CD4-positive, CD25-positive, alpha-beta regulatory T cell (primary cell): ENCODE measurements around the gene CCT7. TPM values are rescaled to one million over a fixed set of nuclear protein-coding genes. Genes with fewer than 3 reads are reported as not detected.

ENCODE experiments used
- ATAC-seq, 2 donors: fragments of 150-1000 bp; cut with Tn5 transposase; one replicate each; pipeline ENCODE4 v1.10.0; 2021; ENCODE audit warnings: low read depth in 2 of 2, moderate number of reproducible peaks in 2 of 2, moderate library complexity in 1 of 2
- DNase-seq, 3 donors: peaks; one replicate each; pipeline versions ENCODE4 v3.0.0 to v3.0.0-alpha.2; 2012 to 2022; ENCODE audit warnings: mixed read lengths in 1 of 3
- H3K27ac ChIP-seq: one replicate; pipeline ENCODE4 v1.7.0; 2013; ENCODE audit warnings: mild to moderate bottlenecking, low read length; ENCODE audit not compliant: insufficient read depth, poor library complexity, severe bottlenecking
- H3K27me3 ChIP-seq: one replicate; pipeline ENCODE4 v1.7.0; 2013; ENCODE audit warnings: low read length; ENCODE audit not compliant: control insufficient read depth, insufficient read depth
- H3K36me3 ChIP-seq: one replicate; pipeline ENCODE4 v1.7.0; 2013; ENCODE audit warnings: mild to moderate bottlenecking, low read length, moderate library complexity; ENCODE audit not compliant: control insufficient read depth, insufficient read depth
- H3K4me1 ChIP-seq: 2 replicates; pipeline ENCODE4 v1.7.0; 2013; ENCODE audit warnings: mild to moderate bottlenecking, low read length; ENCODE audit not compliant: insufficient read depth, control insufficient read depth, poor library complexity, severe bottlenecking
- H3K4me3 ChIP-seq: one replicate; pipeline ENCODE4 v1.7.0; 2013; ENCODE audit warnings: low read depth, mild to moderate bottlenecking, low read length, moderate library complexity
- H3K9me3 ChIP-seq, 2 experiments: 1 replicate in 1 of 2; 2 replicates in 1 of 2; pipeline ENCODE4 v1.7.0; 2013; ENCODE audit warnings: low read length in 2 of 2, mild to moderate bottlenecking in 1 of 2, moderate library complexity in 1 of 2; ENCODE audit not compliant: control insufficient read depth in 2 of 2
- H3K27ac Mint-ChIP-seq, 3 donors: one replicate each; pipeline ENCODE4 v1.8.0; 2020 to 2022; ENCODE audit warnings: mild to moderate bottlenecking in 3 of 3, mixed read lengths in 3 of 3, moderate library complexity in 2 of 3
- H3K27me3 Mint-ChIP-seq: one replicate; pipeline ENCODE4 v1.8.0; 2022; ENCODE audit warnings: mild to moderate bottlenecking, mixed read lengths
- H3K36me3 Mint-ChIP-seq: one replicate; pipeline ENCODE4 v1.8.0; 2020; ENCODE audit warnings: mixed read lengths
- H3K4me1 Mint-ChIP-seq, 4 donors: one replicate each; pipeline ENCODE4 v1.8.0; 2020 to 2022; ENCODE audit warnings: mixed read lengths in 4 of 4, mild to moderate bottlenecking in 1 of 4
- H3K4me3 Mint-ChIP-seq, 4 donors: one replicate each; pipeline ENCODE4 v1.8.0; 2020 to 2022; ENCODE audit warnings: mild to moderate bottlenecking in 4 of 4, mixed read lengths in 4 of 4, moderate library complexity in 3 of 4
- H3K9me3 Mint-ChIP-seq, 7 donors: one replicate each; pipeline ENCODE4 v1.8.0; 2020 to 2022; ENCODE audit warnings: mixed read lengths in 7 of 7, mild to moderate bottlenecking in 3 of 7, moderate library complexity in 2 of 7
- polyA plus RNA-seq, 4 donors: library from polyadenylated mRNA; unstranded; fragments of 300-500 nt; fragmentation: Illumina TruSeq; gene quantifications; one replicate each; pipeline ENCODE4 v1.2.3, GENCODE V29; 2021
- total RNA-seq: library from RNA; stranded (reverse); gene quantifications from one replicate; pipeline ENCODE4 v1.2.3, GENCODE V29; 2022

The CCT7 gene
- total and polyA plus RNA-seq, 5 donors from 2014 or later, result 114 to 287 (median 275) TPM

DNA sequence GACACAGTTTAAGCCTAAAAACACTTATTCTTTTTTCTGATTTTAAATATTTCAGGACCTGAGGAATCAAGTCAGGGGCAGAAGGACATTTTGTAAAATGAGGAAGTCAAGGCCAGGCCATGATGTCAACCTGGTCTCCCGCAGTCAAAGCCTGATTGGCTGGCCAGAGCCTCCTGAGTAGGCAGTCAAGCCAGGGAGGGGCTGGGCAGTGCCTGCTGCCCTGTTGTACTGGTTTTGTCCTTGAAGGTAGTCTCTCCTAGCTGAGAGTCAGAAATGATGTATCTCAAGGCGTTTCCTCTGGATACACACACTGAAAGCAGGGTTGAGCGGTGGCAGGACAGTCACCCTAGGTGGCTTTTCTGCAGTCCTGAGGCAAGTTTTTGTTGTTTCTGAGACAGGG, 19.8 kb downstream of the CCT7 start:
- no peak for ATAC-seq
- Histone ChIP-seq H3K9me3 (no peaks in the 10 kb centered on the region), H3K27me3 (no peaks in the 10 kb centered on the region), H3K4me3 (no peak overlapping the region), H3K27ac (no peak overlapping the region), H3K36me3 (peaks cover 53% of the 10 kb centered on the region), H3K4me1 (peaks cover 6% of the 10 kb centered on the region)
- H3K4me1 Mint-ChIP-seq, result peaks cover 0 to 7% (median 0%) of the 10 kb centered on the region in 4 donors
- no peak overlapping the region for H3K4me3 Mint-ChIP-seq
- H3K36me3 Mint-ChIP-seq, result peaks cover 18% of the 10 kb centered on the region
- no peaks in the 10 kb centered on the region for H3K9me3 Mint-ChIP-seq
- peak overlapping the region in 1 of 3 donors; percentile 15 for H3K27ac Mint-ChIP-seq
- no peaks in the 10 kb centered on the region for H3K27me3 Mint-ChIP-seq
- no peak for DNase-seq

DNA sequence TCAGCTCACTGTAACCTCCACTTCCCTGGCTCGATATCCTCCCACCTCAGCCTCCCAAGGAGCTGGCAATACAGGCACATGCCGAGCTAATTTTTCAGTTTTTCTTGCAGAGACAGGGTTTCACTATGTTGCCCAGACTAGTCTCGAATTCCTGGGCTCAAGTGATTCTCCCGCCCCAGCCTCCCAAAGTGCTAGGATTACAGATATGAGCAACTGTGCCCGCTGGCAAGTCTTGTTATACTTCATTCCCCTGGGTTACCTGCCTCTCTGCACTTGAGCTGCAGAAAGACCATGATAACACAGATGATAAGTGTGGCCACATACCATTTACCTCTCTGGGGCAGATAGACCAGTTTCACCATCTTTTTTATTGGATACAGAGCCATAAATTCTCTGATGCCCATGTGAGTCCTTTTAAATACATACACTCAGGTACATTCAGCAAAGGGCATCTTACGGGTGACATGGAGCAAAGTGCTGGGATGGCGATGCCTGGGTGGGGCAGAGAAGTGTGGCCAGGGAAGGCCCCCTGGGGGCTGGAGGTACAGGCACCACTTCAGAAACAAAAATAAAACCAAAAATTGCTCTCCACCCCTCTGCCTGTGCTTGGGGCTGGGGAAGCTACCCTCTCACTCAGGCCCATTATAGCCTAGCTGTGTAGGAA, 20.4 kb downstream of the CCT7 start:
- Mint-ChIP-seq H3K36me3 (peaks cover 16% of the 10 kb centered on the region), H3K4me3 (no peak overlapping the region), H3K27ac (peak overlapping the region in 1 of 3 donors; percentile 15), H3K27me3 (no peaks in the 10 kb centered on the region), H3K4me1 (peaks cover 0 to 7% (median 0%) of the 10 kb centered on the region in 4 donors), H3K9me3 (no peaks in the 10 kb centered on the region)
- H3K27me3 ChIP-seq, result no peaks in the 10 kb centered on the region
- no peaks in the 10 kb centered on the region for H3K9me3 ChIP-seq
- H3K36me3 ChIP-seq, result peaks cover 47% of the 10 kb centered on the region
- H3K27ac ChIP-seq, result no peak overlapping the region
- peaks cover 6% of the 10 kb centered on the region for H3K4me1 ChIP-seq
- no peak overlapping the region for H3K4me3 ChIP-seq
- DNase-seq (no peak), ATAC-seq (no peak)

DNA sequence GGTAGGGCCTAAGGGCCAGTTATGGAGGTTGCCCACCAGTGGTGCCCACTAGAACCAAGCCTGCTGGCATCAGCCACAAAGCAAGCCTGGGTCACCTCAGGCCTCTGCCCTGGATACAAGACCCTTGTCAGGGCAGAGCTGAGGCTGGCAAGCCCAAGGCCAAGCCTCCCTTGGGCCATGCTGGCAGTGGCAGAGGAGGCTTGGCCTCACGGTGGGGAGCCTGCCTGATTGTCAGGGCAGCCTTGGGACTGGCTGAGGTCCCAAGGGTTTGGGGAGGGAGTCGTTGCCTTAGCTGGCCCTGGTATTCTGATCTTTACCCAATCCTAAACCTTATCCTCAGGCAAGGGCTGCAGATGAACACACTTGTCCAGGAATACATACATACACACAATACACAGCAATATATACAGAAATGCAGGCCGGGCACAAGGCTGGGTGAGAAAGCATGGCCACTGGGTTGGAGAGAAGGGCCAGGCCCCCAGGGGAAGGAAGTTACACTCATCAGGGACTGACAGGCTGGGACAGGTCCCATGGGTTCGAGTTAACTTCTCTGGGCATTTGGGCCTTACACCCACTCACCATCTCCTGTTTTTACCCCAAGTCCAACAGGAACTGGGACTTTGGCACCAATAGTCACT, 21.0 kb downstream of the CCT7 start:
- DNase-seq, result no peak
- Mint-ChIP-seq H3K27ac (peak overlapping the region in 1 of 3 donors; percentile 66), H3K36me3 (peaks cover 9% of the 10 kb centered on the region), H3K4me1 (peaks cover 0 to 7% (median 0%) of the 10 kb centered on the region in 4 donors), H3K27me3 (no peaks in the 10 kb centered on the region), H3K9me3 (no peaks in the 10 kb centered on the region), H3K4me3 (no peak overlapping the region)
- H3K9me3 ChIP-seq, result no peaks in the 10 kb centered on the region
- no peak overlapping the region for H3K27ac ChIP-seq
- H3K4me3 ChIP-seq, result no peak overlapping the region
- peak in 1 of 2 donors; percentile 10 for ATAC-seq
- H3K4me1 ChIP-seq, result peaks cover 6% of the 10 kb centered on the region
- no peaks in the 10 kb centered on the region for H3K27me3 ChIP-seq
- H3K36me3 ChIP-seq, result peaks cover 44% of the 10 kb centered on the region

DNA sequence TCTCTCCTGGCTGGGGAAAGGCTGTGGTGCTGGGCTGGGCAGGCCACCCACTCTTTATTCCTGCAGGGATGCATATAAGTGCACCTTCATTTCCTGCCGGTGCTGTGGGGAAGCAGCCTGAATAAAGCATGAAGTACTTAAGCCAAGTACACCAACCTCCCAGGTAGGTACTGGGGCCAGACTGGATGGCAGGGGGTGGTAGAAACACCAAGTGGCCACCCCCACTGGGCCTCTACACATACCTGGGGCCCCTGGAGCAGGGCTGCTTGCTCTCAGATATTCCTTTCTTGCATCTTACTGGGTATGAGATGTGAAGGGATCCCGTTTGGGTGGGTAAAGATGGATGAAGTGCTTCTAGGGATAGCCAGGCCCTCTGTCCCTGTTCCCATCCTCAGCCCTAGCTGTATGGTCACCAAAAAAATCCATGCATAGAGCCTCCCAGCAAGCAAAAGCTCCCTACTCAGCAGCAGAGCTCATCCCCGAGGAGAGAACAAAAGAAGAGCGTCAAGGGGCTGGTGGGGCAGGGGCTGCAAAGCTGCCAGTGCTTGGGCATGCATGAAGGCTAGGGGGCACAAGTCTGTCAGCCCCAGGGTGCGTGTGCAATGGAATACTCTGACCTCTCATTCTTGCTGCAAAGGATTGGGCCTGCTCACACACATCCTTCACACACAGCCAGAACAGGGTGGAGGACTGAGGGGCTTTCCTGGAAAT, 22.0 kb downstream of the CCT7 start:
- H3K9me3 ChIP-seq, result no peaks in the 10 kb centered on the region
- peak overlapping the region in 1 of 3 donors; percentile 17 for H3K27ac Mint-ChIP-seq
- H3K36me3 ChIP-seq, result peaks cover 35% of the 10 kb centered on the region
- no peaks in the 10 kb centered on the region for H3K27me3 ChIP-seq
- no peak overlapping the region for H3K4me3 Mint-ChIP-seq
- H3K9me3 Mint-ChIP-seq, result no peaks in the 10 kb centered on the region
- DNase-seq, result no peak
- H3K27me3 Mint-ChIP-seq, result no peaks in the 10 kb centered on the region
- peaks cover 6% of the 10 kb centered on the region for H3K4me1 ChIP-seq
- peaks cover 1% of the 10 kb centered on the region for H3K36me3 Mint-ChIP-seq
- no peak overlapping the region for H3K4me3 ChIP-seq
- ATAC-seq, result no peak
- no peak overlapping the region for H3K27ac ChIP-seq
- peaks cover 0 to 7% (median 0%) of the 10 kb centered on the region in 4 donors for H3K4me1 Mint-ChIP-seq

DNA sequence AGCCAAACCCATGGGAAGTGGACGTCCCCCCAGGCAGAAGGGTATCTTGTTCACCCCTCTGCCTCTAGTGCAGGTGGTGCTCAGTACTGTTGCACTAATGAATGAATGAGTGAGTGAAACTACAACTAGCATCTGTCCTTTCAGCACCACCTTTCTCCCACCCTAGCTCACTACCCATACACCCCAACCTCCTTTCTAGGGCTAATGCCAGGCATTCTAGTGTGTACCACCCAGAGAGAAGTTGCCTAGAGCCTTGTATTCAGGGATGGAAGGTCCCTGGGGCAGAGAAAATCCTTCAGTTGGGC, 22.5 kb downstream of the CCT7 start:
- Histone ChIP-seq H3K27ac (no peak overlapping the region), H3K27me3 (no peaks in the 10 kb centered on the region), H3K36me3 (peaks cover 31% of the 10 kb centered on the region), H3K9me3 (no peaks in the 10 kb centered on the region), H3K4me3 (no peak overlapping the region), H3K4me1 (peaks cover 6% of the 10 kb centered on the region)
- DNase-seq (no peak), ATAC-seq (no peak)
- Mint-ChIP-seq H3K36me3 (peaks cover 2% of the 10 kb centered on the region), H3K27me3 (no peaks in the 10 kb centered on the region), H3K4me1 (peaks cover 0 to 7% (median 0%) of the 10 kb centered on the region in 4 donors), H3K4me3 (no peak overlapping the region), H3K27ac (peak overlapping the region in 1 of 3 donors; percentile 23), H3K9me3 (no peaks in the 10 kb centered on the region)

DNA sequence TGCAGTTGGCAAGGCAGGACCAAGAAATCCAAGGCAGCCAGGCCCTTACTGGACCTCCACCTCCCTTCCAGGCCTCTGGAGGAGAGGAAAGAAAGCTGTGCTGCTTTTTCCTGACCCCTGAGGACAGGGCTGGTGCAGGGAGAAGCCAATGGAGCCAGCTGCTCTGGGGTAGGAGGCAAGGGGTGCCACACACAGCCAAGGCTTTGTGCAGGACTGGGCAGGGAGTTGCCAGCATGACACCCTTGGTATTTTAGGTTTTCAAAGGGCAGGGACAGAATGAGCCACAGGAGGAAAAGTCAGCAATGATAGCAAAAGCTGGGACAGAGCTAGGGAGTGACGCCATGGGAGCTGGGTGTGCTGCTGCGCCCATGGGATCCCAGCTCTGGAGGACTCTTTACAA, 22.9 kb downstream of the CCT7 start:
- Histone ChIP-seq H3K27me3 (no peaks in the 10 kb centered on the region), H3K4me1 (peaks cover 6% of the 10 kb centered on the region), H3K4me3 (no peak overlapping the region), H3K36me3 (peaks cover 27% of the 10 kb centered on the region), H3K27ac (no peak overlapping the region), H3K9me3 (no peaks in the 10 kb centered on the region)
- Mint-ChIP-seq H3K4me3 (no peak overlapping the region), H3K9me3 (no peaks in the 10 kb centered on the region), H3K4me1 (peaks cover 0 to 7% (median 0%) of the 10 kb centered on the region in 4 donors), H3K27ac (peak overlapping the region in 1 of 3 donors; percentile 23), H3K36me3 (peaks cover 4% of the 10 kb centered on the region), H3K27me3 (no peaks in the 10 kb centered on the region)
- DNase-seq (no peak), ATAC-seq (no peak)

DNA sequence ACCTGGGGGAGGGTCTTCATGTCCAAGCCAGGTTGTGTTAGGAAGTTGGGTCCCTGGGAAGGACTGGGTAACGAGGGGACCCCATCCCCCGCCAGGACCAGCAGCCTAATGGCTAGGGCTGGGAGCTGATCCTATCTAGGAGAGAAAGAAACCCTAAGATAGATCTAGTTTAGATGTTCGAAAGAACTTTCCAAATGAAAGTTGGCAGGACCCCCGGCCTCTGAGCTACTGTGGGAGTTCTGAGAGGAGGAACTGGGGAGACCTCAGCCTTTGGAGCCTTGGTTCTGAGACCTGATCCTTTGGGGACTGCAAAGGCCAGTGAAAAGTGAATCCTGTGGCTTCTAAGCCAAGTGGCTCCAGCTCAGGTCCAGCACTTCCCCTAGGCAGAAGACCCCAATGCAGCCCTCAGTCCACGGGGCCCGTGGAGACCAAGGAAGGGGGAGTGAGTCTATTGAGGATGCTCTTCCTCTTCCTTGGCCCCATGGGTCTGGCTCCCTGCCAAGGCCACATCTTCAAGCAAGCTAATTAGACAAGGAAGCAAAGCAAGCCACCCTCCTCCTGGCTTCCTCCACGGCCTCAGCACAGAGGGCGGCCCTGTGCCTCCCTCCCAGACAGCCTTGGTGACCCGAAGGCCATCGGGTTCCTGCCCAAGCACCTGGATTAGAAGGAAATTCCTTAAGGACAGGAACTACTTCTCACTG, 23.5 kb downstream of the CCT7 start:
- peaks cover 6% of the 10 kb centered on the region for H3K4me1 ChIP-seq
- no peak for DNase-seq
- ATAC-seq, result peak in 1 of 2 donors; percentile 30

More for the DNA sequence above, 23.5 kb downstream of the CCT7 start:
- Histone ChIP-seq H3K27ac (no peak overlapping the region), H3K27me3 (no peaks in the 10 kb centered on the region), H3K9me3 (no peaks in the 10 kb centered on the region), H3K36me3 (peaks cover 22% of the 10 kb centered on the region), H3K4me3 (no peak overlapping the region)
- Mint-ChIP-seq H3K4me1 (peaks cover 0 to 7% (median 0%) of the 10 kb centered on the region in 4 donors), H3K27ac (no peak overlapping the region), H3K9me3 (no peaks in the 10 kb centered on the region), H3K27me3 (no peaks in the 10 kb centered on the region), H3K4me3 (no peak overlapping the region), H3K36me3 (peaks cover 4% of the 10 kb centered on the region)
